ENCODE results near the gene ATAT1.
"Not testable (repeated sequence)": the region's sequence is repeated elsewhere in the genome, so short reads cannot be mapped to it uniquely, and the experiment has no call there.

Gene ATAT1
- 4.7 reads per million in 2 donors for total RNA-seq

DNA sequence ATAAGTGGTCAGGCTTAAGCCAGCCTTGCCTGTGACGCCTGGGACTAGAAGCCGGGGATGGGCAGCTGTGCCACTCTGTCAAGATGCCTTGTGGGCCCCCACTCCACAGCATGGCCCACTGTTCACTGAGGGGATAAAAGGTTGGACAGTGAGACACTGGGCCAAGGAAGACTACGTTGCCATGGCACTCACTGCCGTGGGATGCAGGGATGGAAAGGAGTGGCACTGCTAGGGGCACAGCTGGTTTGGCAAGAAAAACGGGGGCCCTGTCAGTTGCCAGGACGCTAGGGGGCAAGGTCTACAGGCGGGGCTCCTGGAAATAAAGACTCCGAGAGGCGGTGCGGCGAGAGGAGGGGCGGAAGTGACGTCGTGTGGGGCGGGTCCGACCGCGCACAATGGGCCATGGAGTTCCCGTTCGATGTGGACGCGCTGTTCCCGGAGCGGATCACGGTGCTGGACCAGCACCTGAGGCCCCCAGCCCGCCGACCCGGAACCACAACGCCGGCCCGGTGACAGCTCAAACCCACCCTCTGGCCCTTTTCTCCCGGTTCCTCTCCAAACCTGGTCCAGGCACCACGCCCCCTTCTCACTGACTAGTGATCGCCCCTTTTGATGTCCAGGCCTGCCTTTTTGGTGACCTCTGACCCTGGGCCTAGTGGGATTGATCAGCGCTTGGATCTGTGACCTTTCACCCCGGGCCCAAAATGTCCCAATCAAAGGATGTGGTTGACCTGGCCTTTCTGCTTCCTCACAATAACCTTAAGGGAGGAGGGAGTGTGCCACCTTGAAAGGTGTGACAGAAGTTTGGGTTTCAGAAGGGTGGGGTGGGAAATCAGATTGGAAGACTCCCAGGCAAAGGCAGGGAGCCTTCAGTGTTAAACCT lies at the start of gene ATAT1:
ATAT1 (plus strand) TSS at position 391 of the 883 bp plus-strand sequence.
- peak; percentile 79 for DNase-seq

DNA sequence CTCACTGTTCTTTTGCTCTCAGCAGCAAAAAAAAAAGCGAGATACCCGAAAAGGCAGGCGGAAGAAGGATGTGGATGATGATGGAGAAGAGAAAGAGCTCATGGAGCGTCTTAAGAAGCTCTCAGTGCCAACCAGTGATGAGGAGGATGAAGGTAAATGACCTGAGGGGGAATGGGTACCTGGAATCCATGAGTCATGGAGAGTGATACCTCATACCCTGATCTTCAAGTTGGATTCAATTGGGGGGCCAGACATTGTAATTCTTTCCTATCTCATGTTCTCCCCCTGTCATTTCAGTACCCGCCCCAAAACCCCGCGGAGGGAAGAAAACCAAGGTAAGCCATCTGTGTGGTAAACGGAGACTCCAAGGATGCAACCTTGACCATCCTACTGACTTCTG lies 48.6 kb upstream of the ATAT1 start:
- no peak for DNase-seq

DNA sequence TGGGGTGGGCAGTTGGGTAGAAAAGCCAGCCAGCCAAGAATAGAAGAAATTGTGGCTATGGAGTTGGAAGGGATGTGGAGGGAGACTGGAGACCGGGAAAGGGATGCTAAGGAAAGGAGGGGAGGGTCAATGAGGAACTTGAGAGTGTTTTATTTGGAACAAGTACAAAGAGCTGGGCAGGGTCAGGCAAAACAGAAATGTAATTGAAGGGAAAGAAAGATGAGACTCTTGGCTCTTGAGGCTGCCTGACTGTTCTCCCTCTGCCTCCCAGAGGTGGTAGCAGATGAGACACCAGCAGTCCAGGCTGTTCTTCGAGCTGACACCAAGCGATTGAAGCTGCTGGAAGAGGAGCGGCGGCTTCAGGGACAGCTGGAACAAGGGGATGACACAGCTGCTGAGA lies 42.8 kb upstream of the ATAT1 start:
- DNase-seq: no peak

DNA sequence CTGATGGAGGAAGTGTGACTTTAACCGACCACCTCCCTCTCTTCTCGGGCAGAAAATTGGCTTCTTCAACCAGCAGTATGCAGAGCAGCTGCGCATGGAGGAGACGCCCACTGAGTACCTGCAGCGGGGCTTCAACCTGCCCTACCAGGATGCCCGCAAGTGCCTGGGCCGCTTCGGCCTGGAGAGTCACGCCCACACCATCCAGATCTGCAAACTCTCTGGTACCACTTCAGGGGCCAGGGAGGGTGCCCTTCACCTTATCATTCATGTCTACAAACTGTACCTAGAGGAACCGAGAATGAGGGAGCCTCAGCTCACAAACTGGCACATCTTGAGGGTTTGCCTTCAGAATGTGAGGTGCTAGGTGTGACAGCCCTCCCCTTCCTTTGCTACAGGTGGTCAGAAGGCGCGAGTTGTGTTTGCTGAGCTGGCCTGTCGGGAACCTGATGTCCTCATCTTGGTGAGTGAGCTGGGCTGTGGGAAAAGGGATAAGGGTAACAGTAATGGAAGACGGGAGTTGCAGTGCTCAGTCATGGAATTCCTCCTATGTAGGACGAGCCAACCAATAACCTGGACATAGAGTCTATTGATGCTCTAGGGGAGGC lies 36.8 kb upstream of the ATAT1 start:
- DNase-seq: no peak

DNA sequence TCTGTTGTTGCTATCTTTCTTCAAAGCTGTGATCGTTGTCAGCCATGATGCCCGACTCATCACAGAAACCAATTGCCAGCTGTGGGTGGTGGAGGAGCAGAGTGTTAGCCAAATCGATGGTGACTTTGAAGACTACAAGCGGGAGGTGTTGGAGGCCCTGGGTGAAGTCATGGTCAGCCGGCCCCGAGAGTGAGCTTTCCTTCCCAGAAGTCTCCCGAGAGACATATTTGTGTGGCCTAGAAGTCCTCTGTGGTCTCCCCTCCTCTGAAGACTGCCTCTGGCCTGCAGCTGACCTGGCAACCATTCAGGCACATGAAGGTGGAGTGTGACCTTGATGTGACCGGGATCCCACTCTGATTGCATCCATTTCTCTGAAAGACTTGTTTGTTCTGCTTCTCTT lies 36.2 kb upstream of the ATAT1 start:
- no peak for DNase-seq

DNA sequence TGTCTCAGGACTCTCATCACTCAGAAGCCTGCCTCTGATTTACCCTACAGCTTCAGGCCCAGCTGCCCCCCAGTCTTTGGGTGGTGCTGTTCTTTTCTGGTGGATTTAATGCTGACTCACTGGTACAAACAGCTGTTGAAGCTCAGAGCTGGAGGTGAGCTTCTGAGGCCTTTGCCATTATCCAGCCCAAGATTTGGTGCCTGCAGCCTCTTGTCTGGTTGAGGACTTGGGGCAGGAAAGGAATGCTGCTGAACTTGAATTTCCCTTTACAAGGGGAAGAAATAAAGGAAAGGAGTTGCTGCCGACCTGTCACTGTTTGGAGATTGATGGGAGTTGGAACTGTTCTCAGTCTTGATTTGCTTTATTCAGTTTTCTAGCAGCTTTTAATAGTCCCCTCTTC lies 35.7 kb upstream of the ATAT1 start:
- DNase-seq: no peak

DNA sequence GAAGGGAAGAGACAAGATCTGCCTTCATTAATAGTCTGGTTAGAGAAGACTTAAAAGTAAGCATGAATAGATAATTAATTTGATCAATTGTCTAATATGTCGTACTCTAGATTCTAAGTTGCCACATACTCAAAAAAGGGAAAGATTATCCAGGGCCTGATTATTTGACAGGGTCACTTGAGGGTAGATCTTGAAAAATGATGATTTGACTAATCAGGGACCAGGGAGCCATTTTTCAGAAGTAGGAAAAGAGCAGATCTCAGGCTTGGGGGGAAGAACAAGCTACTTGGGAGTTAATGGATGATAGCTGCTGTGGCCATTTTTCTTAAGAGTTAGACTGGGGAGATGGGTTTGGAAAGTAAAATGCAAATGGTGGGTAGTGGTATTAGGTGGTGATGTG lies 34.4 kb upstream of the ATAT1 start:
- no peak for DNase-seq

DNA sequence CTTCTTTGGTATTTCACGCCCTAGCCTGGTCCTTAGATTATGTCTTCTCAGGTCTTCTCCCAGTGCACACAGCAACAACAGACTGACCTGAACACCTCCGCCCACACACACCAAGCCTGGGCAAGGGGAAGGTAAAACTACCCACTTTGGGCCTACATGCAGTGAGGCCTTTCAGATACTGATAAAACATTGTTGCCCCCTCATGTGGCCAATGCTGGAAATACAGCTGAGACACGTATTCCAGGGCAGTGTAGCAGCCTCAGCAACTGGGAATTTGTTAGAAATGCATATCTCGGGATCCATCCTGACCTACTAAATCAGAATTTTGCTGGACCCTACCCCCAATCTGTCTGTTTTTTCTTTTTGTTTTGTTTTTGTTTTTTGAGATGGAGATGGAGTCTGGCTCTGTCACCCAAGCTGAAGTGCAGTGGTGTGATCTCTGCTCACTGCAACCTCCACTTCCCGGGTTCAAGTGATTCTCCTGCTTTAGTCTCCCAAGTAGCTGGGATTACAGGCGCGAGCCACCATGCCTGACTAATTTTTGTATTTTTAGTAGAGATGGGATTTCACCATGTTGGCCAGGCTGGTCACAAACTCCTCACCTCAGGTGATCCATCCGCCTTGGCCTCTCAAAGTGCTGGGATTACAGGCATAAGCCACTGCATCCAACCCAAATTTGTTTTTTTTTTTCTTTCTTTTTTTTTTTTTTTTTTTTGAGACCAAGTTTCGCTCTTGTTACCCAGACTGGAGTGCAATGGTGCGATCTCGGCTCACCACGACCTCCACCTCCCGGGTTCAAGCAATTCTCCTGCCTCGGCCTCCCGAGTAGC lies 29.1 kb upstream of the ATAT1 start:
- DNase-seq: not testable (repeated sequence)

DNA sequence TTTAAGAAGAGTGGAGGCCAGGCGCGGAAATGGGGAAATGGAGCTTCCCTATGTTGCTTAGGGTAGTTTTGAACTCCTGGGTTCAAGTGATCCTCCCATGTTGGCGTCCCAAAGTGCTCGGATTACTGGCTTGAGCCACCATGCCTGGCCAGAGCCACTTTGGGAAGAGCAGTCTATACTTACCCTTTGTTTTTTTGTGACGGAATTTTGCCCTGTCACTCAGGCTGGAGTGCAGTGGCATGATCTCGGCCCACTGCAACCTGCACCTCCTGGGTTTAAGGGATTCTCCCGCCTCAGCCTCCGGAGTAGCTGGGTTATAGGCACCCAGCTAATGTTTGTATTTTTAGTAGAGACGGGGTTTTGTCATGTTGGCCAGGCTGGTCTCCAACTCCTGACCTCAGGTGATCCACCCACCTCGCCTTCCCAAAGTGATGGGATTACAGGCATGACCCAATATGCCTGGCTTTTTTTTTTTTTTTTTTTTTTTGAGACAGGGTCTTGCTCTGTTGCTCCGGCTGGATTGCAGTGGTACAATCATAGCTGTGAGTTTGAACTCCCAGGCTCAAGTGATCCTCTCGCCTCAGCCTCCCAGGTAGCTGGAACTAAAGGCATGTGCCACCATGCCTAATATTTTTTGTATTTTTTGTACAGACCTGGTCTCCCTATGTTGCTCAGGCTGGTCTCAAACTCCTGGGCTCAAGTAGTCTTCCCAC lies 27.6 kb upstream of the ATAT1 start:
- DNase-seq: no peak

DNA sequence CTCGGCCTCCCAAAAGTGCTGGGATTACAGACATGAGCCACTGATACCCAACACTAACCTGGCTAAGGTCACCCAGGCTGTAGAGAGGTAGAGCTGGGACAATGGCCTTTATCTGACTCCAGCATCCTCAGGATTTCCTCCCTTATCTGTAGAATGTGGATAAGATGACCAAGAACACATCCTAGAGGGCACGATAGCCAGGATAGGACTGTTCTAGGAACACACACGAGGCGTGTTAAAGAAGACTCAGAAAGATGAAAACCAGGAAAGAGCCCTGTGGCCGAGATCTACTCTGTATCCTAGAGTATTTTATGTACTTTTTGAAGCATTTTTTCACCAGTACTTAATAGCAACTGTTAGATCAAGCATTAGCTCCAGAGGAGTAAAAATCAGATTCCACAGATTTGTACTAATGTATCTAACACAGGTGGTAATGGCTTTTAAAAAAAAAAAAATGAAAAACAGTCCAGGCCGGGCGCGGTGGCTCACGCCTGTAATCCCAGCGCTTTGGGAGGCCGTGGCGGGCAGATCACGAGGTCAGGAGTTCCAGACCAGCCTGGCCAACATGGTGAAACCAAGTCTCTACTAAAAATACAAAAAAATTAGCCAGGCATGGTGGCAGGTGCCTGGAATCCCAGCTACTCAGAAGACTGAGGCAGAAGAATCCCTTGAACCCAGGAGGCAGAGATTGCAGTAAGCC lies 26.9 kb upstream of the ATAT1 start:
- DNase-seq: no peak

DNA sequence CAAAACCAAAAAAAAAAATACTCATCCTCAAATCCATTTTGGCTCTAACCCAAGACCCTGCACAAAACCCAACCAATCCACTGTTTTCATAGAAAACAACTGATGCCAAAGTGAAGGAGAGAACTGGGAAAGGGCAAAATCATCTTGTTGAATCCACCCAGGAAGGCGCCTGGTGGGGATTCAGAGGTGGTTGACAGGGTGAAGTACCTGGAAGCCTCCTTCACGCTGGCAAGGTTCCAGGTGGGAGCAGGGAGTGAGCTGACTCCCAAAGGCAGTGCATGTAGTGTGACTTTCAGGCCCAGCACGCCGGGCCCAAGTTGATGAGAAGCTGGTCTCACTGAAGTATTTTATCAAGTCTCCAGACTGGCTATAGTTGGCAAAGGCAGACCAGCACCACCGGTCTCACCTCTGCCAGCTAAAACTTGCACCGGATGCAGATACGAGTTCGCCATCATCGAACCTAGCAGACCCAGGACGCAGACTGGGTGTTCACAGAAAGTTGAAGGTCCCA lies 26.2 kb upstream of the ATAT1 start:
- DNase-seq: no peak

DNA sequence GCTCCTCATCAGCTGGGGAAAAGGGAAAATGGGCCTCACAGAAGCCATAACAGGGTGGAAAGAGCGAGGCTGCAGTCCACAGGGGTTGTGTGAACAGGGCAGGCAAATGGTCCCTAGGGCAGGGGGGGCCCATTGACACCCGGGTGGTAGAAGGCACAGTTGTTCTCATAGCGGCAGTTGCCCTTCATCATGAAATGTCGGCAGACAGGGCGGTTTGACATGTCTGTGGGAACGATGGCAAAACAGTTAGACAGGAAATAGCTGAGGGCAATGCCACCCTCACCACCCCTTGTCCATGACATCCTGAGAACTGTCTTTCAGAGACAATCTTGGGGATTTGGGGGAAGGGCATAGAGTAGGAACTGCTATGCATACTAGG lies 25.2 kb upstream of the ATAT1 start:
- no peak for DNase-seq

DNA sequence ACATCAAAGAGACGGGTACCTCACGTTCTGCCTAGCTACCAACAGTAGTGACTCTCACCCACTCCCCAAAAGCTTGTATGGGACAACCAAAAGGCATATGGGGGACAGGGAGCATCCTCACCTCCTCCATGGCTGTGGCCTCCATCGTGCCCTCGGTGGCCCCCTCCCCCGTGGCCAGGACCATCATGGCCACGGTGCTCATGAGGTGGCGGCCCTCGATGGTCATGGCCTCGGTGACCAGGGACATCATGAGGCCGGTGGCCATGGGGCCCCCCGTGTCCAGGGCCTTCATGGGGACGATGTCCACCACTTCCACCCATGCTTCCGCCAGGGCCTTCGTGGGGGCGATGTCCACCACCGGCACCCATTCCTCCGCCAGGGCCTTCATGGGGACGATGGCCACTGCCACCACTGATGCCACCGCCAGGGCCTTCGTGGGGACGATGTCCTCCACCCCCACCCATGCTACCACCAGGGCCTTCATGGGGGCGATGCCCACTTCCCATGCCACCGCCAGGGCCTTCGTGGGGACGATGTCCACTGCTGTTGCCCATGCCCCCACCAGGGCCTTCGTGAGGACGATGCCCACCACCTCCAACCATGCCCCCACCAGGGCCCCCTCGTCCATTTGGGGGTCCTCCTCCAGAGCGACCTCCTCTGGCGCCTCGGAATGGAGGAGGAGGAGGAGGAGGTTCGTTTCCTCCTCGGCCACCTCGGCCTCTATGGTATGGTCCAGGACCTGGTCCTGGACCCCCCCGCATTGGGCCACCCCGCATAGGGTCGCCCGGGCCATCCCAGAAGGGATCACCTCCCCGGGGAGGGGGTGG lies 24.6 kb upstream of the ATAT1 start:
- DNase-seq: no peak

DNA sequence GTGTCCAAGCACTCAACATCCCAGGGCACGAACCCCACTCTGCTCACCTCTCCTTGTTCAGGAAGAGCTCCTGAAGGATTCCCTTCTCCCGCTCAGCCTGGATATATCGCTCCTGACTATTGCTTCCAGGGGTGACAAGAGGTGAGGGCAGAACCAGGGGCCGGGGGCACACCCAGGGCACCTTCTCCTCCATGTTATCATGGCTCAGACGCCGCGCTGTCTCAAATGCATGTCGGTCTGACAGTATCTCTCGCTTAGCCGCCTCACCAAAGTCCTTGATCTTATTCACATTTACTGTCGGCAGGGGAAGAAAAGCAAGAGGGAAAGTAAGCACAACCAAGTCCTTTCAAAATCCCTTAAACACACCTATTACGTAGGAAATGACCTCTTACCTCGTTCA lies 22.7 kb upstream of the ATAT1 start:
- DNase-seq: no peak

DNA sequence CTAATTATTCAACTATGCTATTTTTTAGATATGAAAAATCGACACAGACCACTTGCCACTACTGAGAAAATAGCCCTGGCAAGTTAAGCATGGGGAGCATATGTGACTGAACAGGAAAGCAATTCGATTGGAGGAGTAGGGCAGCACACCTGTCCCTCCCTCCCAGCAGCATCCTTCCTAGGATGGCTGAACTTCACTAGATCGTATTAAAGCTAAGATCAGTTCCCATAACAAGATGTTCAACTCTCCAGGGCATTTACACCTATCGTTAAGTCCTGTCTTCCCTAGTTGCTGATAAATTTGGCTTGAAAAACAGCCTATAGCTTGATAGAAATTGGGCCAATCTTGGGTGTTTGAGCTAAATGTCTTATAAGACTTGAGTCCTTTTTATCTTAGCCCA lies 16.6 kb upstream of the ATAT1 start:
- no peak for DNase-seq

DNA sequence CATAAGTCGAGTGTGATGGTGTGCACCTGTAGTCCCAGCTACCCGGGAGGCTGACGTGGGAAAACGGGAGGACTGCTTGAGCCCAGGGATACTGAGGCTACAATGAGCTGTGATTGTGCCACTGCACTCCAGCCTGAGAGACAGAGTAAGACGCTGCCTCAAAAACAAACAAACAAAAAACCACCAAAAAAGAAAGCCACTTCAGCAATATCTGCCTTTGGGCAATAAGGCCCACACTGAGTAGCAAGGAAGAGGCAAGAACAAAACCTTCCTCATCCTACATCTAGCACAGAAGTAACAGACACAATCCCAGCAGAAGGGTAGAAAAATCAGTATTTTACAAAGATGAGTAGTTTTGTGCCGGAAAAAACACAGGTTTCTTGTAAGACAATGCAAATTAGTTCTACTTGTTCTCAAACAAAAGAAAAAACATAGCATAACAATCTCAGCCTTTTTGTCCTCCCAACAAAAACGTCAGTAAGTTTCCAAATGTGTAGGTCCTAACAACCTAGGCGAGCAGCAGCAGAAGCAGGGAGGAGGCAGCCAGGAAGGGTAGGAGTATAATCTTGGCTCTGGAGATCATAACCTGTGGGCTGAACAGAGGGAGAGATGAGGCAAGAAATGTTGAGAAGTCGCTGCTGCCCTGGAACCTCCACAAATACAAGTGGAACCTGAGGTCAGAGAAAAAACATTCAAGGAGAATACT lies 15.4 kb upstream of the ATAT1 start:
- DNase-seq: no peak

DNA sequence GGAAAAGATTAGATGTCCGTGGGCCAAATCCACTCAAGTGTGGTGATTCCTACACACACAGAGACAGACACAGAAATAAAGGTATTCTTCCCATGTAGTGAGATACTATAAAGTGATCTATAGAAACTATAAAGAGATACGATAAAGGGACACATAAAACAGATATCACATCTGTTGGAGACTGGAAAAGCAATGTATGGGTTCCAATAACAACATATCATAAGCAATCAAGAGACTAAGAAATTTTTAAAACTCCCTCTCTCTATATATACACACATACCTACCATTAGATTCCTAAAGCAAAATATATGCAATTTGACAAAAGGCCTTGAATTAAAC lies 14.8 kb upstream of the ATAT1 start:
- DNase-seq: no peak

DNA sequence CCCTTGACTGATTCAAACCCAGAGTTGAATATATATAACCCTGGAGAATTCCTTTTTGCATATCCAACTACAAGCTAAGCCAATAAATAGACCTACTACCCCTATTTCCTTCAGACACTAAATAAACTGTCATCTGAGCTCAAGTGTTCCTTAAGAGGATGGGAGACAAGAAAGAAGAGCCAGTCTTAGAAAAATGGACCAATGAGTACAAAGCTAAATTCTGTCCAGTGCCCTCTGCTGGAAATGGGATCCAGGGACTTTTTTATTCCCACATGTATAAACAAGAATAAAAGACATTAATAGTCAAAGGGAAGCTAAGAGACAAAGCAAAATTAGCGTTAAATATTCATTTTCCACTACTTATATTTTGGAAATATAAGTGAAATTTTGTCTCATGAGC lies 14.5 kb upstream of the ATAT1 start:
- DNase-seq: no peak

DNA sequence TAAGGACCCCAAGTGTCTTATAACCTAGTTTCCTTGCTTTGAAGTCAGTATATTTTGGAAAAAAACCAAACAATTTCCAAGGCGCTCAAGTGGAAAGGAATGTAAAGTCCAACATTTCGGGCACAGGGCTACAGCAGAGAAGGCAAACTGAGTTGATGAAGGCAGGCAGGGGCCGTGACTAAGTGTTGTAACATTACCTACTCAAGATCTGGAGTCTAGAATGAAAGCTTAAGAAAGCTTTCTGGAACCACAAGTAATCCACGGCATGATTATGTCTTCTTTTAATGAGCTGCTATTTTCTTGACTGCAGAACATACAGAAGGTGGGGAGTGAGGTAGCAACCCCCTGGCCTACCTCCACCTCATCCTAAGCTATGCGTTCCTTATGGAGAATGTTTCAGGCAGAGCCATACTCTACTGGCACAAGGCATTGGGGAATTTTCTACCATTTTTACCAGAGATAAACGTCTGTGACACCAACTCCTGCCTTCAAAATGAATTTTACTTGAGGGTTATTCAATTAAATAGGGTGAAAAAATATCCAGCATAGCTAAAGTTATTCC lies 13.9 kb upstream of the ATAT1 start:
- no peak for DNase-seq

All from activated gamma-delta T cell (primary cell).